MM.1S (cell line): ENCODE measurements around the gene ILF2.

Experiments used
- DNase-seq: peaks from one replicate; pipeline ENCODE4 v3.0.0-alpha.2; 2015
- H2AFZ ChIP-seq: fragments of 300-600 bp; sonication (generic); 2 replicates; pipeline ENCODE4 v1.6.0; 2016; ENCODE audit warnings: antibody characterized with exemption, low read length
- H3F3A ChIP-seq: fragments of 300-600 bp; sonication (generic); 2 replicates; pipeline ENCODE4 v1.6.1; 2016; ENCODE audit warnings: mild to moderate bottlenecking, antibody characterized with exemption, low read length, moderate library complexity, mixed read lengths; ENCODE audit not compliant: insufficient read depth
- H3K27ac ChIP-seq: fragments of 300-600 bp; sonication (generic); 2 replicates; pipeline ENCODE4 v1.5.1; 2016; ENCODE audit warnings: mild to moderate bottlenecking, low read length
- H3K27me3 ChIP-seq: fragments of 300-600 bp; sonication (generic); replicated peaks from 2 replicates; pipeline ENCODE4 v1.6.0; 2016; ENCODE audit warnings: low read length; ENCODE audit not compliant: insufficient read depth
- H3K36me3 ChIP-seq: fragments of 300-600 bp; sonication (generic); replicated peaks from 2 replicates; pipeline ENCODE4 v1.6.1; 2016; ENCODE audit warnings: mild to moderate bottlenecking, low read length, mixed read lengths; ENCODE audit not compliant: insufficient read depth
- H3K4me1 ChIP-seq: fragments of 300-600 bp; sonication (generic); 2 replicates; pipeline ENCODE4 v1.6.1; 2016; ENCODE audit warnings: low read length, mixed read lengths
- H3K4me2 ChIP-seq: fragments of 300-600 bp; sonication (generic); 2 replicates; pipeline ENCODE4 v1.6.0; 2016; ENCODE audit warnings: low read depth, low read length
- H3K4me3 ChIP-seq: fragments of 300-600 bp; sonication (generic); 2 replicates; pipeline ENCODE4 v1.5.1; 2016; ENCODE audit warnings: low read length, mixed read lengths
- H3K79me2 ChIP-seq: fragments of 300-600 bp; sonication (generic); 2 replicates; pipeline ENCODE4 v1.6.1; 2016; ENCODE audit warnings: mixed run types, low read length, mixed read lengths
- H3K9ac ChIP-seq: fragments of 300-600 bp; sonication (generic); 2 replicates; pipeline ENCODE4 v1.6.1; 2016; ENCODE audit warnings: low read length, mixed read lengths
- H3K9me2 ChIP-seq: fragments of 300-600 bp; sonication (generic); replicated peaks from 2 replicates; pipeline ENCODE4 v1.6.1; 2016; ENCODE audit warnings: mild to moderate bottlenecking, low read length, mixed read lengths; ENCODE audit not compliant: insufficient read depth
- H3K9me3 ChIP-seq: fragments of 300-600 bp; sonication (generic); replicated peaks from 2 replicates; pipeline ENCODE4 v1.6.1; 2016; ENCODE audit warnings: mild to moderate bottlenecking, low read length, mixed read lengths; ENCODE audit not compliant: insufficient read depth
- H4K20me1 ChIP-seq: fragments of 300-600 bp; sonication (generic); 2 replicates; pipeline ENCODE4 v1.6.1; 2016; ENCODE audit warnings: mild to moderate bottlenecking, low read length, moderate library complexity, mixed read lengths; ENCODE audit not compliant: insufficient read depth
- CTCF ChIP-seq: fragments of 300-600 bp; sonication (generic); IDR thresholded peaks from 2 replicates; pipeline ENCODE4 v1.5.1; 2016; ENCODE audit warnings: antibody characterized with exemption, low read length, mixed read lengths
- EZH2 ChIP-seq: fragments of 300-600 bp; sonication (generic); optimal IDR thresholded peaks from 2 replicates; pipeline ENCODE3; 2017; ENCODE audit warnings: low read depth, mild to moderate bottlenecking, antibody characterized with exemption, low read length, mixed read lengths
- EZH2phosphoT487 ChIP-seq: fragments of 300-600 bp; sonication (generic); IDR thresholded peaks from 2 replicates; pipeline ENCODE4 v1.6.1; 2018; ENCODE audit warnings: antibody characterized with exemption, low read length

The ILF2 gene

DNA sequence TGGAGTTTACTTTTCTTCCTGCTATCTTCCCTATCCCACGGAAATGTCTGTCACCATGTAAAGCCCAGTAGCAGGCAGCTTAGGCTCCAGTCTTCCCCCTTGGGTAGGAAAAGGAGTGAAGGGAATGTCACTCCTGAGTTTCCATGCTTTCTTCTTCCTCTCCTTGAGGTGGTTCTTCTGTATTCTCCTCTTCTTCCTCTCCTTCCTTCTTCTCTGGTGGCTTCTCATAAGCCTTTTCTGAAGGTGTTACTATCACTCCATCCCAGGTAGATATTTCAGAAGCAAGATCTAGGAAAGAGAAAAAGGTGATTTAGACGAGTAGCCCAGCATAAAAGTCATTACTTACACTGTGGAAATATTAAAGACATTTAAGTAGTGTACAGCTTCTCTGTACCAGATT, 8.5 kb downstream of the ILF2 start:
- DNase-seq: no peak
- no peak for TF ChIP-seq CTCF
- TF ChIP-seq EZH2phosphoT487: no peak
- TF ChIP-seq EZH2: no peak
- peaks cover 35% of the 10 kb centered on the region for H3K79me2 ChIP-seq
- no peak overlapping the region for H3K4me2 ChIP-seq
- no peak overlapping the region for H2AFZ ChIP-seq
- no peak overlapping the region for H3K4me3 ChIP-seq
- H3K27me3 ChIP-seq: no peaks in the 10 kb centered on the region
- H3F3A ChIP-seq: peaks cover 42% of the 10 kb centered on the region
- H3K9ac ChIP-seq: no peak overlapping the region
- H3K27ac ChIP-seq: no peak overlapping the region
- no peaks in the 10 kb centered on the region for H4K20me1 ChIP-seq
- no peaks in the 10 kb centered on the region for H3K9me2 ChIP-seq
- 0 out of 2 replicates have a peak, but pooled peaks cover 6% of the 10 kb centered on the region for H3K4me1 ChIP-seq
- H3K36me3 ChIP-seq: peaks cover 39% of the 10 kb centered on the region
- H3K9me3 ChIP-seq: no peaks in the 10 kb centered on the region

DNA sequence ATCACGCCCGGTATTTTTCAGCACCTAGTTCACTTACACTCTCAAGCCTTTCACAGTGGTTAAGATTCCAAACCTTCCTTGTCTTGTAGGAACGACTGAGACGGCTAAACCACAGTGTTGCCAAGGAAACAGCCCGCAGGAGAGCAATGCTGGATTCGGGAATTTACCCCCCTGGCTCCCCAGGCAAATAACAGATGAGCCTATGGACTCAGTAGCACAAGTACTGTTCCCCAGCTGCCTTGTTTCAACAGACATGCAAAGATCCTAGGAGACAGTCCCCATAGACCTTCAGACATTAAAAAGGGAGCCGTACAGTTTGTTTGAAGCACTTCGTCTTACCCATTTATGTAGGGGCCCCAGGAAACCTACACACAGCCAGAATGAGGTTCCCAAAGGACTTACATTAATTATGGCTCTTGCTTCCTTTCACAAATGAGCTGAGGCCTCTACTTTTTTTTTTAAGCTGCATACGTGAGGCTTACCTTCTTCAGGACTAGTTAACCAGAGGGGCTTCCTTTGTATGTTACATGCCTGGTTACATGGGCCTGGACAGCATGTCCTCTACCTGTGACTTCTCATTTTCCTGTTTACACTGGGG, 9.6 kb downstream of the ILF2 start:
- Histone ChIP-seq H3F3A (peaks cover 40% of the 10 kb centered on the region), H3K79me2 (peaks cover 26% of the 10 kb centered on the region), H3K36me3 (peaks cover 30% of the 10 kb centered on the region), H4K20me1 (no peaks in the 10 kb centered on the region), H3K9me2 (no peaks in the 10 kb centered on the region), H3K4me1 (0 out of 2 replicates have a peak, but pooled peaks cover 6% of the 10 kb centered on the region), H3K9ac (no peak overlapping the region), H3K27ac (no peak overlapping the region), H3K4me3 (no peak overlapping the region), H3K27me3 (no peaks in the 10 kb centered on the region), H3K9me3 (no peaks in the 10 kb centered on the region), H3K4me2 (no peak overlapping the region), H2AFZ (no peak overlapping the region)
- TF ChIP-seq CTCF (no peak), EZH2phosphoT487 (no peak), EZH2 (no peak)
- DNase-seq: no peak

DNA sequence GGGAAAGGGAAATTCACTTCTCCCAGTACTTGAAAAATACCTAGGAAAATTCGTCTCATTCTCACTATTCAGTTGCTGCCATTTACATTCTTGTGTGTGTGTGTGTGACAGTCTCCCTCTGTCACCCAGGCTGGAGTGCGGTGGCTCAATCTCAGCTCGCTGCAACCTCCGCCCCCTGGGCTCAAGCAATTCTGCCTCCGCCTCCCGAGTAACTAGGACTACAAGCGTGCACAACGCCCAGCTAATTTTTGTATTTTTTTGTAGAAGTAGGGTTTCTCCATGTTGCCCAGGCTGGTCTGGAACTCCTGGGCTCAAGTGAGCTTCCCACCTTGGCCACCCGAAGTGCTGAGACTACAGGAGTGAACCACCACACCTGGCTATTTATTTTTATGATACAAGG, 11.1 kb downstream of the ILF2 start:
- H3K79me2 ChIP-seq: peaks cover 23% of the 10 kb centered on the region
- H3K4me3 ChIP-seq: peak overlapping the region; percentile 82
- H4K20me1 ChIP-seq: no peaks in the 10 kb centered on the region
- peak overlapping the region; percentile 79; the same call in 1 of the 2 replicates for H3K9ac ChIP-seq
- no peaks in the 10 kb centered on the region for H3K27me3 ChIP-seq
- H3K4me2 ChIP-seq: peak overlapping the region; percentile 83
- no peak overlapping the region for H3K27ac ChIP-seq
- peaks cover 30% of the 10 kb centered on the region for H3F3A ChIP-seq
- no peaks in the 10 kb centered on the region for H3K9me2 ChIP-seq
- H2AFZ ChIP-seq: no peak overlapping the region
- no peaks in the 10 kb centered on the region for H3K9me3 ChIP-seq
- TF ChIP-seq EZH2phosphoT487 (no peak), EZH2 (no peak), CTCF (no peak)
- H3K4me1 ChIP-seq: 0 out of 2 replicates have a peak, but pooled peaks cover 6% of the 10 kb centered on the region
- peaks cover 18% of the 10 kb centered on the region for H3K36me3 ChIP-seq
- DNase-seq: no peak
